Choroid plexus epithelial cell (primary cell): Measurements from ENCODE around the gene HPGDS.
"Not testable (repeated sequence)": the region's sequence is repeated elsewhere in the genome, so short reads cannot be mapped to it uniquely, and the experiment has no call there.

ENCODE experiments used
- DNase-seq: peaks from one replicate; pipeline ENCODE4 v3.0.0-alpha.2; 2010; ENCODE audit warnings: low read depth
- H3K4me3 ChIP-seq: 2 replicates; pipeline ENCODE4 v1.5.1; 2011; ENCODE audit warnings: low read depth, mild to moderate bottlenecking, control low read depth, low read length, moderate library complexity
- TF ChIP-seq, protein P1 (sequence below): conservative IDR thresholded peaks from 2 replicates; pipeline ENCODE4 v1.5.1; 2011; ENCODE audit warnings: low read depth, mild to moderate bottlenecking, control low read depth, inconsistent platforms, low read length, moderate library complexity

The HPGDS gene

DNA sequence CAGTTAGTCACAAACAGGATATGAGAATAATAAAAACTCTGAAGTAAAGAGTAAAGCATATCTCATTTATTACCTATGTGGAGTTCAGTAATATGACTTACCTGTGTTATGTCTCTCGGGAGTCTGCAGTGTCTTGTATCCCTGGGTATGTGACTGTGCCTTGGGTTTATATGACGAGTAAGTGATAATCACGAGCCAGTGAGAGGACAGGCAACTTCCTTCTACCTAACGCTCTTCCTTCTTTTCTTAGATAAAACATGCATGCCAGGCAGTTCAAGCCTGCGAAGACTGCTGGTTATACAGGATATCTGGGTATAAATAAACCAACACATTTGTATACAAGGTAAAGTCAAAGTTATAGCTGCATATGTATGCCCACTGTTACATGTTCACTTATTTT is at the start of gene HPGDS:
Gene HPGDS (minus strand): TSS at position 143 of the 400 bp plus-strand sequence. CDS start 8,207 bp downstream, outside the sequence.
- no peak for DNase-seq
- H3K4me3 ChIP-seq: no peak within 1 kb of the TSS
- TF ChIP-seq, protein P1, sequence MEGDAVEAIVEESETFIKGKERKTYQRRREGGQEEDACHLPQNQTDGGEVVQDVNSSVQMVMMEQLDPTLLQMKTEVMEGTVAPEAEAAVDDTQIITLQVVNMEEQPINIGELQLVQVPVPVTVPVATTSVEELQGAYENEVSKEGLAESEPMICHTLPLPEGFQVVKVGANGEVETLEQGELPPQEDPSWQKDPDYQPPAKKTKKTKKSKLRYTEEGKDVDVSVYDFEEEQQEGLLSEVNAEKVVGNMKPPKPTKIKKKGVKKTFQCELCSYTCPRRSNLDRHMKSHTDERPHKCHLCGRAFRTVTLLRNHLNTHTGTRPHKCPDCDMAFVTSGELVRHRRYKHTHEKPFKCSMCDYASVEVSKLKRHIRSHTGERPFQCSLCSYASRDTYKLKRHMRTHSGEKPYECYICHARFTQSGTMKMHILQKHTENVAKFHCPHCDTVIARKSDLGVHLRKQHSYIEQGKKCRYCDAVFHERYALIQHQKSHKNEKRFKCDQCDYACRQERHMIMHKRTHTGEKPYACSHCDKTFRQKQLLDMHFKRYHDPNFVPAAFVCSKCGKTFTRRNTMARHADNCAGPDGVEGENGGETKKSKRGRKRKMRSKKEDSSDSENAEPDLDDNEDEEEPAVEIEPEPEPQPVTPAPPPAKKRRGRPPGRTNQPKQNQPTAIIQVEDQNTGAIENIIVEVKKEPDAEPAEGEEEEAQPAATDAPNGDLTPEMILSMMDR: no peak

DNA sequence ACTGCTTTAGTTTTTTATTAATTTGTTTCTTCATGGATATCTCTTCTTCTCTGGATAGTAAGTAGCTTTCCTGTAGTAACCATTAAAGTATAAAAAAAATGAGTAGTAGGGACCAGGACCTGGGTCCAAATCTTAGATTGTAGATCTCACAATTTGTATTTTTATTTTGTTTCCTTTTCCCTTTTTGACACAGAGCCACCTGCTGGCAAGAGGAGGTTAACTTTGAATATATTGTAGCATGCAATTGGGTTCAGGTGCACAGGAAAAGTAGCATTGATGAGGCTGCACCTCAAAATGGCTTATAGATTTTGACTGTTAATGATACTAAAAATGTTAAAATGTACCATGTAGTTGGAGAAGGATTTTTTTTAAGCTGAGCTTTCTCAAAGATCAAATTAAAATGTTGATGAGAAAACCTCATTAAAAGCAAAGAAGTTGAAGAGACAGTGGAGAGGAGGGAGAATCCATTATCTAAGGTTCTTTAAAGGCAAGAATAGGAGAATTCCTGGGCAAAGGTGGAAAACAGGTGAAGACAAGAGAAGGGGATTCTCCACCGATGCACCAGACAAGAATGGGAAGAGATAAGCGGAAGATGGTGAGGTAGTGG is 48.3 kb upstream of the HPGDS start:
- H3K4me3 ChIP-seq: no peak overlapping the region
- TF ChIP-seq, protein P1: peak; percentile 61
- peak; percentile 43 for DNase-seq

DNA sequence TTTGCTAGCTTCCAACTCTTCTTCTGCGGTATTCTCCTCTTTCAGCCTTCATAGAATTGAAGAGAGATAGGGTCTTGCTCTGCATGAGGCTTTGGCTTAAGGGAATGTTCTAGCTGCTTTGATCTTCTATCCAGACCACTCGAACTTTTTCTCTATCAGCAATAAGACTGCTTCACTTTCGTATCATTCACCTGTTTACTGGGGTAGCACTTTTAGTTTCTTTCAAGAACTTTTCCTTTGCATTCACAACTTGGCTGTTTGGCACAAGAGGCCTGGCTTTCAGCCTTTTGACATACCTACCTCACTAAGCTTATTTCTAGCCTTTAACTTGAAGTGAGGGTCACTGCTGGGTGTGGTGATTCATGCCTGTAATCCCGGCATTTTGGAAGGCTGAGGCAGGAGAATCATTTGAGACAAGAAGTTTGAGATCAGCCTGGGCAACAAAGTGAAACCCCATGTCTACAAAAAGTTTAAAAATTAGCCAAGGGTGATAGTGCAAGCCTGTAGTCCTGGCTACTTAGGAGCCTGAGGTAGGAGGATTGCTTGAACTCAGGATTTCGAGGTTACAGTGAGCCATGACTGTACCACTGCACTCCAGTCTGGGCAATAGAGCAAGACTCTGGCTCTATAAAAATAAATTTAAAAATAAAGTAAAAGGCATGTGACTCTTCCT is 47.1 kb upstream of the HPGDS start:
- no peak overlapping the region for H3K4me3 ChIP-seq
- no peak for DNase-seq
- TF ChIP-seq, protein P1: no peak

DNA sequence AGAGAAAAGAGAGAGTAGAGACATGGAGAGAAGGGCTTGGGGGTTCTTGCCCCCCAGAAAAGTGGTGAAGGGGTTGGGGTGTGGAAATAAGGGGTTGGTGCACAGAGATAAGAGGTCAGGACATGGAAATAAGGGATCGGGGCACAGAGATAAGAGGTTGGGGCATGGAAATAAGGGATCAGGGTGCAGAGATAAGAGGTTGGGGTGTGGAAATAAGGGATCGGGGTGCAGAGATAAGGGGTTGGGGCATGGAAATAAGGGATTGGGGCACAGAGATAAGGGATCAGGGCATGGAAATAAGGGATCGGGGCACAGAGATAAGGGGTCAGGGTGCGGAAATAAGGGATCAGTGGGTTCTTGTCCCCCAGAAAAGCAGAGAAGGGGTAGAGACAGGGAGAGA is 45.3 kb upstream of the HPGDS start:
- H3K4me3 ChIP-seq, DNase-seq: not testable (repeated sequence)

DNA sequence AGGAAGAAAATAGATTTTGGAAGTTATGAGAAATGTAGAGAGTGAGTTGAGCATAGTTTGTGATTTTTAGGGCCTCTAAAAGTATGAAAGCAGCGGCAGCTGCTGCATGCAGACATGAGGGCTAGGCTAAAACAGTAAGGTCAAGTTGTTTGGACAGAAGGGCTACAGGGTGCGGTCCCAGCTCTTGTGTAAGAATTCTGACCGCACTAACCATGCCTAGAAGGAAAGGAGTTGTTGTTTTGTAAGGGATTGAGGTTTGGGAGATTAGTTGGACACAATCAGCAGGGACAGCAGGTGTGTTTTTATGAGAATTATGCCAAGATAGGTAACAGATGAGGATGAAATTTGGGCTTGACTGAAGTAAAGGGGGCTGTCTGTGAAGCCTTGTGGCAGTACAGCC is 42.8 kb upstream of the HPGDS start:
- H3K4me3 ChIP-seq, DNase-seq: not testable (repeated sequence)

DNA sequence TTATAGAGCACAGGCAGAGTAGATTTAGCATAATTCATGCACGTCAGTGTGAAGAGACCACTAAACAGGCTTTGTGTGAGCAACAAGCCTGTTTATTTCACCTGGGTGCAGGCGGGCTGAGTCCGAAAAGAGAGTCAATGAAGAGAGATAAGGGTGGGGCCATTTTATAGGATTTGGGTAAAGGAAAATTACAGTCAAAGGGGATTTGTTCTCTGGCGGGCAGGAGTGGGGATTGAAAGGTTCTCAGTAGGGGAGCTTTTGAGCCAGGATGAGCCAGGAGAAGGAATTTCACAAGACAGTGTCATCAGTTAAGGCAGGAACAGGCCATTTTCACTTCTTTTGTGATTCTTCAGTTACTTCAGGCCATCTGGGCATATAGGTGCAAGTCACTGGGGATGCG is 40.3 kb upstream of the HPGDS start:
- DNase-seq, H3K4me3 ChIP-seq: not testable (repeated sequence)

DNA sequence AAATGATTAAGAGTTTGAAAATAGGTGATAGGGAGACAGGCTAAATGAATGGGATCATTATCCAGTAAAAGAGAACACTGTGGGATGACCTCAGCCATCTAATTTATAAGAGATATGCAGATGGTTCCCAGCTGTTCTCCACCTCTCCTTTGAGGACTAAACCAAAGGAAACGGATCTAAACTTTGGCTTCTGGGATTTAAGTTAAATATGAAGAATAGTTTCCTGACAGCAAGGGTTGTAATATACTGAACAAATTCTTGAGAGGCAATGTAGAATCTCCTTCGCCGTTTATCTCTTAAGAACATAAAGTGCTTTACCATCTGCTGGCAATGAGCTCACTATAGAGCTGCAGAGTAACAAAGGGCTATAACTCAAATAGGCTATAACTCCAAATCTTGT is 35.4 kb upstream of the HPGDS start:
- H3K4me3 ChIP-seq: no peak overlapping the region
- TF ChIP-seq, protein P1: no peak
- no peak for DNase-seq

DNA sequence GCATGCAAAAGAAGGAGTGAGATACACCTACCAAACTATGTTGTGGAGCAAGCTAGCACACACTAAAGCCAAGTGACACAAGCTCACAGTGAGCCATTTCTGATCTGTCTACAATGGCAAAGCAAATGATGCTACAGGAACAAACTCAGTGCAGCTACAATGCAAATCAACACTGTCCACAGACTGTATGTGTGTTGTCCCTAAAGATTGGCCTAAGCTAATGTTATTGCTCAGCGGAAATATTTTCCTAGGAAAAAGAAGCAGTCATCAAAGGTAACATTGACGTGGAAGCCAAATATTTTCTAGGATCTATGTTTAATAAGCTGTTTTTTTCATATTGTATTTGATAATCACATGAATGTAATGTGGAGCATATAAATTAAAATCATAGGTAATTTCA is 34.7 kb upstream of the HPGDS start:
- no peak for DNase-seq
- no peak overlapping the region for H3K4me3 ChIP-seq
- TF ChIP-seq, protein P1: no peak
